Cardiac fibroblast (primary cell): Measurements from ENCODE around the gene EXOC6.

Experiments used
- DNase-seq, 2 donors: peaks; one replicate each; pipeline versions ENCODE4 v3.0.0 to v3.0.0-alpha.2; 2010; ENCODE audit warnings: low read depth in 2 of 2
- H3K4me3 ChIP-seq, 2 donors: replicated peaks in 1 of 2; 1 replicate in 1 of 2; 2 replicates in 1 of 2; pipeline ENCODE4 v1.5.1; 2011; ENCODE audit warnings: low read depth in 2 of 2, low read length in 2 of 2, mild to moderate bottlenecking in 2 of 2, moderate library complexity in 1 of 2
- CTCF ChIP-seq: IDR thresholded peaks from one replicate; pipeline ENCODE4 v1.5.1; 2011; ENCODE audit warnings: low read depth, mild to moderate bottlenecking, low read length, inconsistent platforms

Gene EXOC6

DNA sequence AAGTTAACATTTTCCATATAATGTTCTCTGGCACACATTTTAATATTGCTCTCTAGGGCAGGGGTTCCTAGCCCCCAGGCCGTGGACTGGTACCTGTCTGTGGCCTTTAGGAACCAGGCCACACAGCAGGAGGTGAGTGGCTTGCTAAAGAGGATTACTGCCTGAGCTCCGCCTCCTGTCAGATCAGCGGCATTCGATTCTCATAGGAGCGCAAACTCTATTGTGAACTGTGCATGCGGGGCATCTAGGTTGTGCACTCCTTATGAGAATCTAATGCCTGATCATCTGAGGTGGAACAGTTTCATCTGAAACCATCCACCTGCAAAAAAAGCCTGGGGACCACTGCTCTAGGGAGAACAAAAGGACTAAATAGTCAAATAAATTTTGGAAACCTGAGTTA lies 65.7 kb downstream of the EXOC6 start:
- no peak overlapping the region for H3K4me3 ChIP-seq
- DNase-seq: no peak
- no peak for TF ChIP-seq CTCF

DNA sequence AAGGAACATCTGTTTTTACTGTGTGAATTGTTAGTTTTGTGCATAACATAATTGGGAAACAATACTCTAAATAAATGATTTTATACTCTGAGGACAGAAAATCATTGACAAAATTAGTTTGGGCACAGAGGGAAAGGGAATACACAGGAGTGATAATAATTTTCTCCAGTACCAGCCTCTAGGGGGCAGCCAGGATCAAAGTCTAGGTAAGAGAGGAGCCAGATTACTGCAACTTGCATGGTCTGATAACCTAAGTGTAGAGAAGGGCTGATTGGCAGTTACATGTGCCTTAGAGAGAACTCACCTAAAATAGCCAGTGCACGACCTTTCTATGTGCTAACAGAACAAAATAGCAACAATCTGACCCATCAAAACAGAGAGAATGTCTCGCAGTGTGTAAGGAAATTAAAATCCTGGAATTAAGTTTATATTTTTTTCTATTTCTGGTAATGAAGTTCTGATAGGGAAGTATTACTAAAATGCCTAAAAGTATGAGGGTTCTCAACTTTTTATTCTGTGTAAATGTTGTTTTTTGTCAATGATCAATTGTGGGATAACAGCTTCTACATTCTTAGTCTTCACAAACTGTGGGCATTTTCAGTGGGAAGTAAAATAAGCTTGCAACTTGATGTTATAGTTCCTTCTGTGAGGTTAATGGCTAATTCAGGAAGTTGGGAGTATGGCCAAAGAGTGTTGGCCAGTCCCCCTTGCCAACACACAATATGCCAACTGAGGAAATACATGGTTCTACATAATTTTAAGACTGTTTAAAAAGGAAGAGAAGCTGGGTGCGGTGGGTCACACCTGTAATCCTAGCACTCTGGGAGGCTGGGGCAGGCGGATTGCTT lies 66.4 kb downstream of the EXOC6 start:
- H3K4me3 ChIP-seq: no peak overlapping the region
- peak; percentile 74 for TF ChIP-seq CTCF
- peak; percentile 54 to 61 for DNase-seq

DNA sequence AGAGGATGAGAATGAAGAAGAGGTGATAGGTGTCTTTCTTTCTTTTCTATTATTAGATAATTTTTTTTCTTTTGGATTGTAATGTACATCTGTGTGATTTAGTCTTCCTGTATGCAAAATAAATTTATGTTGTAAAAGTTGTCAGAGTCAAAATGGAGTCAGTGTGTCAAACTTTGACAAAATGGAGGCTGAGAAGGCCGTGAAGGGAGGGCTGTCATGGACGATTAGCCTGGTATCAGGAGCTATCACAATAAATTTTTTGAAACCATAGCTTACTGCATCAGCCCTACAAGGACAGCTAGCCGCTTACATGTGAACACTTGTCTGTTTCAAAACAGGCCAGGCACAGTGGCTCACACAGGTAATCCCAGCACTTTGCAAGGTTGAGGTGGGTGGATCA lies 67.6 kb downstream of the EXOC6 start:
- no peak overlapping the region for H3K4me3 ChIP-seq
- no peak for TF ChIP-seq CTCF
- no peak for DNase-seq

DNA sequence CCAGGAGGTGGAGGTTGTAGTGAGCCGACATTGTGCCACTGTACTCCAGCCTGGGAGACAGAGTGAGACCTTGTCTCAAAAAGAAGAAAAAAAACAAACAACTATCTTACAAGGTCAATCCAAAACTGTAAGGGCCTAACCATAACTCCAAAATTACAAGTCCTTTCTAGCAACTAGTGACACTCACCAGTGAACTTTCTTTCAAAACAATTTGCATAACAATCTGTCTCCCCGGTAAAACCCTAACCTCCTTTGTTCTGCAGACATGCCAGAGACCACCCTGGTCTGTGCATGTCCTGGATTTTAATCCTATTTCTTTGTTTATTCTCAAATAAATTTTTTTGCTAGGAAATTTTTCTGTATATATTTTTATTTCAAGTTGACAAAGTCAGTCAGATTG lies 68.1 kb downstream of the EXOC6 start:
- no peak for DNase-seq
- no peak overlapping the region for H3K4me3 ChIP-seq
- TF ChIP-seq CTCF: no peak

DNA sequence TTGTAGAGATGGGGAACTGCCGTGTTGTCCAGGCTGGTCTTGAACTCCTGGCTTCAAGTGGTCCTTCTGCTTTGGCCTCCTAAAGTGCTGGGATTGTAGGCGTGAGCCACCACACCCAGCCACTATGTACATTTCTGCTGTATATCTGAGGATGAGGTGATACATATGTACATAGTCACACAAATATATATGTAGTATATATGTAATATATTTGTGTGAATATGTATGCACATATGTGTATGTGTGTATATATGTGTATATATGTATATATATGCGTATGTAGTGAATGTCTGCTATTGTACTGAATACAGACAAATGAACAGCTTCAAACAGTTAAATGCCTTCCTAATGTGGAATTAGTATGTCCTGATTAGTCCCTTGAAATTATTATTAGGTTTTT lies 70.3 kb downstream of the EXOC6 start:
- DNase-seq: no peak
- no peak for TF ChIP-seq CTCF
- no peak overlapping the region for H3K4me3 ChIP-seq

GRCh38 chr10:92920866-92921265 lies 72.5 kb downstream of the EXOC6 start:
- no peak overlapping the region for H3K4me3 ChIP-seq
- TF ChIP-seq CTCF: no peak
- no peak for DNase-seq

DNA sequence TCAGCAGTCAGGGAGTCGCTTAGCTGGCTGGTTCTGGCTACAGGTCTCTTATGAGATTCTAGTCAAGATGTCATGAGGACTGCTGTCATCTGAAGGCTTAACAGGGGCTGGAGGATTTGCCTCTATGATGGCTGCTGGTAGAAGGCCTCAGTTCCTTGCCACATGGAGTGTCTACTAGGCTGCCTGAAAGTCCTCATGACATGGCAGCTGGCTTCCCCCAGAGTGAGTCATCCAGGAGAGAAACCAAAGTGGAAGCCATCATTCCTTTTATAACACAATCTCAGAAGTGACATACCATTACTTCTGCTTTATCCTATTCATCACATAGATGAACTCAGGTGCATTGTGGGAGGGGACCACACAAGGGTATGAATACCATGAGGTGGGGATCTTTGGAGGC lies 75.1 kb downstream of the EXOC6 start:
- no peak overlapping the region for H3K4me3 ChIP-seq
- peak in 1 of 2 donors; percentile 5 for DNase-seq
- no peak for TF ChIP-seq CTCF
